CD4-positive, alpha-beta T cell (primary cell): ENCODE measurements around the gene HMCN1. TPM values are rescaled to one million over a fixed set of nuclear protein-coding genes. Genes with fewer than 3 reads are reported as not detected.

Source experiments
- ATAC-seq: fragments of 200-7000 bp; cut with Tn5 transposase; one replicate; pipeline ENCODE4 v1.10.0; 2022; ENCODE audit warnings: mild to moderate bottlenecking; ENCODE audit not compliant: poor library complexity
- CTCF ChIA-PET: fragments of 350-600 bp; sonication (Branson Sonifier 250); formaldehyde crosslinking; loops from one replicate; lab custom pipeline; 2021; ENCODE audit warnings: antibody characterized with exemption, inconsistent platforms; lab: Charles Lee
- POLR2A ChIA-PET: fragments of 350-600 bp; sonication (Branson Sonifier 250); formaldehyde crosslinking; loops from one replicate; lab custom pipeline; 2021; ENCODE audit warnings: antibody characterized with exemption, inconsistent platforms; lab: Charles Lee
- DNase-seq, 14 experiments: peaks; one replicate each; pipeline ENCODE4 v3.0.0-alpha.2; 2013 to 2020; ENCODE audit warnings: mixed read lengths in 2 of 14
- H3K27ac ChIP-seq, 2 donors: one replicate each; pipeline versions ENCODE4 v1.5.1 to v1.7.0; 2013; ENCODE audit warnings: low read length in 2 of 2, low read depth in 1 of 2, mild to moderate bottlenecking in 1 of 2
- H3K27me3 ChIP-seq, 2 experiments: 1 replicate in 1 of 2; 2 replicates in 1 of 2; pipeline versions ENCODE4 v1.6.1 to v1.7.0; 2013; ENCODE audit warnings: low read length in 2 of 2, control low read depth in 1 of 2, mild to moderate bottlenecking in 1 of 2, moderate library complexity in 1 of 2; ENCODE audit not compliant: insufficient read depth in 2 of 2, control insufficient read depth in 1 of 2
- H3K36me3 ChIP-seq: one replicate; pipeline ENCODE4 v1.6.1; 2013; ENCODE audit warnings: low read length, control low read depth; ENCODE audit not compliant: insufficient read depth
- H3K4me1 ChIP-seq: one replicate; pipeline ENCODE4 v1.6.1; 2013; ENCODE audit warnings: low read length, control low read depth; ENCODE audit not compliant: insufficient read depth
- H3K4me3 ChIP-seq: one replicate; pipeline ENCODE4 v1.5.1; 2013; ENCODE audit warnings: mild to moderate bottlenecking, low read length, moderate library complexity
- H3K9me3 ChIP-seq, 2 experiments: 1 replicate in 1 of 2; 2 replicates in 1 of 2; pipeline versions ENCODE4 v1.6.1 to v1.7.0; 2013; ENCODE audit warnings: low read length in 2 of 2, mild to moderate bottlenecking in 2 of 2, control low read depth in 1 of 2, moderate library complexity in 1 of 2; ENCODE audit not compliant: control insufficient read depth in 1 of 2, insufficient read depth in 1 of 2
- H3K27ac Mint-ChIP-seq: one replicate; pipeline ENCODE4 v1.8.0; 2020; ENCODE audit warnings: mixed read lengths
- H3K27me3 Mint-ChIP-seq: one replicate; pipeline ENCODE4 v1.8.0; 2021; ENCODE audit warnings: mixed read lengths
- H3K36me3 Mint-ChIP-seq: one replicate; pipeline ENCODE4 v1.8.0; 2021; ENCODE audit warnings: low read depth, mixed read lengths
- H3K4me1 Mint-ChIP-seq: one replicate; pipeline ENCODE4 v1.8.0; 2021; ENCODE audit warnings: low read depth, mixed read lengths
- H3K4me3 Mint-ChIP-seq: one replicate; pipeline ENCODE4 v1.8.0; 2020; ENCODE audit warnings: mild to moderate bottlenecking, mixed read lengths
- H3K9me3 Mint-ChIP-seq: one replicate; pipeline ENCODE4 v1.8.0; 2020; ENCODE audit warnings: mixed read lengths
- intact Hi-C, 2 experiments: fragments of 100-400 bp; cut with DNase I in 1 of 2; cut with micrococcal nuclease in 1 of 2; formaldehyde crosslinking; loops; one replicate each; pipeline versions ENCODE4 v1.15.1 to v1.9.0; 2023 to 2025; cut with DNase I, micrococcal nuclease
- total RNA-seq, 174 experiments: library from RNA in 2 of 174; stranded (reverse) in 2 of 174; gene quantifications; one replicate each; pipeline ENCODE4 v1.2.3 and lab custom pipeline; 2021 to 2026
- TF ChIP-seq, protein P1 (sequence below): fragments of 200-600 bp; IDR thresholded peaks from one replicate; pipeline ENCODE4 v1.8.0; 2022; ENCODE audit warnings: antibody characterized with exemption, mild to moderate bottlenecking

The HMCN1 gene
- total RNA-seq, 2 experiments from 2014 or later: 0.14 TPM

DNA sequence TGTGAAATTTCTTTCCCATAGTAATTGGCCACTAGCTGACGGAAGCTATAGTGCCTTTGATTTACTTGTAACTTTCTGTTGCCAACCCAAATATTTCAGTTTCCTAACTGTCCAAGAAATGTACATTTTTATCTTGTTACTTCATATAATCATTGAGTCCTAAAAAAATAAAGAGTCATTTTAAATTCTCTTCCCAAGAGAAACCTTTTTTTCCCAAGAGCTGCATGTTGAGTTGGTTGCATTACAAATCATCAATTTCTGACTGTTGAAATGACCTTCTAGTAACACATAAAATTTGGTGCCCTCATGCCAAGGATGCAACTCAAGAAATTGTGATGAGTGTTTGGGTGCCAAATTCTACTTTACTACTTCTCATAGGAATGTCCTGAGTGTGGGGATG, 61.0 kb downstream of the HMCN1 start:
- no peak overlapping the region for H3K4me3 ChIP-seq
- H3K27me3 Mint-ChIP-seq: peaks cover 6% of the 10 kb centered on the region
- H3K27me3 ChIP-seq: peaks cover 0 to 7% of the 10 kb centered on the region in 2 experiments
- H3K9me3 Mint-ChIP-seq: peaks cover 4% of the 10 kb centered on the region
- DNase-seq (no peak), ATAC-seq (no peak)
- H3K4me3 Mint-ChIP-seq: no peak overlapping the region
- ChIA-PET CTCF (no interaction called here), POLR2A (no interaction called here)
- H3K27ac ChIP-seq: no peak overlapping the region
- no peak overlapping the region for H3K27ac Mint-ChIP-seq
- no peaks in the 10 kb centered on the region for H3K4me1 ChIP-seq
- no peaks in the 10 kb centered on the region for H3K36me3 Mint-ChIP-seq
- TF ChIP-seq, protein P1, sequence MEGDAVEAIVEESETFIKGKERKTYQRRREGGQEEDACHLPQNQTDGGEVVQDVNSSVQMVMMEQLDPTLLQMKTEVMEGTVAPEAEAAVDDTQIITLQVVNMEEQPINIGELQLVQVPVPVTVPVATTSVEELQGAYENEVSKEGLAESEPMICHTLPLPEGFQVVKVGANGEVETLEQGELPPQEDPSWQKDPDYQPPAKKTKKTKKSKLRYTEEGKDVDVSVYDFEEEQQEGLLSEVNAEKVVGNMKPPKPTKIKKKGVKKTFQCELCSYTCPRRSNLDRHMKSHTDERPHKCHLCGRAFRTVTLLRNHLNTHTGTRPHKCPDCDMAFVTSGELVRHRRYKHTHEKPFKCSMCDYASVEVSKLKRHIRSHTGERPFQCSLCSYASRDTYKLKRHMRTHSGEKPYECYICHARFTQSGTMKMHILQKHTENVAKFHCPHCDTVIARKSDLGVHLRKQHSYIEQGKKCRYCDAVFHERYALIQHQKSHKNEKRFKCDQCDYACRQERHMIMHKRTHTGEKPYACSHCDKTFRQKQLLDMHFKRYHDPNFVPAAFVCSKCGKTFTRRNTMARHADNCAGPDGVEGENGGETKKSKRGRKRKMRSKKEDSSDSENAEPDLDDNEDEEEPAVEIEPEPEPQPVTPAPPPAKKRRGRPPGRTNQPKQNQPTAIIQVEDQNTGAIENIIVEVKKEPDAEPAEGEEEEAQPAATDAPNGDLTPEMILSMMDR: no peak
- H3K9me3 ChIP-seq: peaks cover 18 to 21% of the 10 kb centered on the region in 2 experiments
- no peaks in the 10 kb centered on the region for H3K36me3 ChIP-seq
- no peaks in the 10 kb centered on the region for H3K4me1 Mint-ChIP-seq
- intact Hi-C loops: no loop called here

- intact Hi-C loops: no loop called here
- Histone ChIP-seq H3K4me1 (no peaks in the 10 kb centered on the region), H3K4me3 (no peak overlapping the region), H3K36me3 (no peaks in the 10 kb centered on the region), H3K9me3 (peaks cover 18 to 21% of the 10 kb centered on the region in 2 experiments), H3K27me3 (peaks cover 0 to 7% of the 10 kb centered on the region in 2 experiments), H3K27ac (no peak overlapping the region)
- no peak for ATAC-seq
- H3K4me3 Mint-ChIP-seq: no peak overlapping the region
- peaks cover 6% of the 10 kb centered on the region for H3K27me3 Mint-ChIP-seq
- DNase-seq: no peak
- H3K4me1 Mint-ChIP-seq: no peaks in the 10 kb centered on the region
- ChIA-PET POLR2A (no interaction called here), CTCF (interaction anchor here (0.5 kb wide), 1 partner anchor 444 kb away, joined by 3 read pairs; no protein-coding TSS in a partner anchor)
- no peak overlapping the region for H3K27ac Mint-ChIP-seq
- TF ChIP-seq, protein P1: no peak
- H3K36me3 Mint-ChIP-seq: no peaks in the 10 kb centered on the region
- peaks cover 5% of the 10 kb centered on the region for H3K9me3 Mint-ChIP-seq
Measured at GRCh38 chr1:185798505-185798904, 64.3 kb downstream of the HMCN1 start.

DNA sequence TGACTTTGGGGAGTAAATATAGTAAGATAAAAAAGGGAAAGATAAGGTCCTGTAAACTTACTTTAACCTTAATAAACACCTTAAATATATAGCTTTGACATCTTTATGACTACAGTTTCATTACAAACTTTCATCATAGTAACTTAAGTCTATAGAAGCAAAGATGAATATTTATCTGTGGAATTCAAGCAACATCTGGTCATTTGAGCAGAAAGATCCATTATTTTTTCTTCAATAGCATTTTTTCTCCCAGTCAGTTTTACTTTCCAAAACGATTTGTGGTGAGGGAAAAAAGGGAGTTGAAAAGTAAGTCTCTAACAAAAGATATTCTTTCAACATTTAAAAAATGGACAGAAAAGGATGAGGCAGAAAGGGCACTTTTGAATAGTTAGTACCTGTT, 69.0 kb downstream of the HMCN1 start:
- ATAC-seq (no peak), DNase-seq (no peak)
- Mint-ChIP-seq H3K27me3 (peaks cover 12% of the 10 kb centered on the region), H3K36me3 (no peaks in the 10 kb centered on the region), H3K4me1 (no peaks in the 10 kb centered on the region), H3K9me3 (peaks cover 5% of the 10 kb centered on the region), H3K27ac (no peak overlapping the region), H3K4me3 (no peak overlapping the region)
- POLR2A ChIA-PET: no interaction called here
- intact Hi-C loops: no loop called here
- Histone ChIP-seq H3K36me3 (no peaks in the 10 kb centered on the region), H3K27me3 (peaks cover 0 to 7% of the 10 kb centered on the region in 2 experiments), H3K9me3 (peaks cover 11 to 17% of the 10 kb centered on the region in 2 experiments), H3K4me1 (no peaks in the 10 kb centered on the region), H3K27ac (no peak overlapping the region), H3K4me3 (no peak overlapping the region)
- CTCF ChIA-PET: interaction anchor here (0.7 kb wide), 1 partner anchor 19 kb away, joined by 3 read pairs; no protein-coding TSS in a partner anchor
- TF ChIP-seq, protein P1: no peak
